Measurements from ENCODE around the gene GRAMD1A. TPM values are rescaled to one million over a fixed set of nuclear protein-coding genes. Genes with fewer than 3 reads are reported as not detected.

GRAMD1A gene
- total and polyA plus RNA-seq, 9 of the 15 experiments (the other 6 are each of a cell fraction or from before 2014, with no cell fraction given) = 1.4 to 63.8 (median 38.5) TPM

DNA sequence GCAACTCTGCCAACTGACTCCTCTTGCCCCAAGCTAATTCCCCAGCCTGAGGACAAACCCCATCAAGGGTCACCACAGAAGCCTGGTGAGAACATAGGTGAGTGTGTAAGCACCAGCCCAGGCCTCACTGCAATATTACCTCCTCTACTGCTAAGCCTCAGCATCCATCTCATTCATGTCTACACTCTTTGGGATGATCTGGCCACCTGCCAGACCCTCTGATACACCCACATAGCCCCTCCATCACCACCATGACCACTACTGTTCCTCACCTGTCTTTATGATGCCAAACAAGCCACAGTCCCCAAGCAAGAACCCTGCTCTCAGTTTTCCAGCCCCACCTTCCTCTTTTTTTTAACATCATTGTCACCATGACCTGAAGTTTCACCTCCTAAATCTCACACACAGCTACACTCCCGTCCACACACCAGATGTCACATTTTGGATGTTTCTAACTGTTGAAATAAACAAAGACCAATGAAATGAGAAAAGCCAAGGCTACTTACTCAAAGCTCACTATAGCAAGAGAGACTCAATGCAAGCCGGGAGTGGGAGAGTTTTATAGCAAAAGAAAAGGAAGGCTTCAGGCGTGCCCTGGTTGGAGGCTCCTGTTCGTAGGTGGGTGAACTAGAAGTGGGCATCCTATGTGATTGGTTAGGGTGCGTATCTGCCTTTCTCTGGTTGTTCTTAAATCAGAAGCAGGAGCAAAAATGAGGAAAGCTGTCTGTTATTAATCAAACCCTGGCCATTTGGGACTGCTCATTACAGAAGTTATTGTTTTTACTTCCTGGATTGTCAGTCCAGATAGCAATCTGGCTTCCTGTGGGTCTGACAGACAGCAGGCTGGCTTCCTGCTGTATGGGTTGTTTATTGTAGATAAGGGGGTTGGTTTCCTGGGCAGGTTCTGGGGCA lies 38.1 kb upstream of the GRAMD1A start (continued):
- TF ChIP-seq POLR2B (IDR thresholded peaks at IDR 0.05; ENCODE audit: low read depth, partially characterized antibody) = no peak
- no peak for TF ChIP-seq POLR2G (IDR thresholded peaks at IDR 0.05; ENCODE audit: low read depth, low read length)
- no peak for TF ChIP-seq FUS (optimal IDR thresholded peaks at IDR 0.05; ENCODE audit: low read depth, low read length)
- TF ChIP-seq, protein P1, sequence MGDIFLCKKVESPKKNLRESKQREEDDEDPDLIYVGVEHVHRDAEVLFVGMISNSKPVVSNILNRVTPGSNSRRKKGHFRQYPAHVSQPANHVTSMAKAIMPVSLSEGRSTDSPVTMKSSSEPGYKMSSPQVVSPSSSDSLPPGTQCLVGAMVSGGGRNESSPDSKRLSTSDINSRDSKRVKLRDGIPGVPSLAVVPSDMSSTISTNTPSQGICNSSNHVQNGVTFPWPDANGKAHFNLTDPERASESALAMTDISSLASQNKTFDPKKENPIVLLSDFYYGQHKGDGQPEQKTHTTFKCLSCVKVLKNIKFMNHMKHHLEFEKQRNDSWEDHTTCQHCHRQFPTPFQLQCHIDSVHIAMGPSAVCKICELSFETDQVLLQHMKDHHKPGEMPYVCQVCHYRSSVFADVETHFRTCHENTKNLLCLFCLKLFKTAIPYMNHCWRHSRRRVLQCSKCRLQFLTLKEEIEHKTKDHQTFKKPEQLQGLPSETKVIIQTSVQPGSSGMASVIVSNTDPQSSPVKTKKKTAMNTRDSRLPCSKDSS (IDR thresholded peaks at IDR 0.05; ENCODE audit: low read depth, partially characterized antibody) = peak; percentile 16
- peak; percentile 18; the same call in 1 of the 2 replicates for TF ChIP-seq DMBX1 (CRISPR knock-in tag; IDR thresholded peaks at IDR 0.05; ENCODE audit: borderline replicate concordance)
- no peak for TF ChIP-seq CREB1 (IDR thresholded peaks at IDR 0.05)
- no peak for TF ChIP-seq CREB1 (CRISPR knock-in tag; IDR thresholded peaks at IDR 0.05)
- no peak for TF ChIP-seq GTF2F1 (IDR thresholded peaks at IDR 0.05; ENCODE audit: low read depth, low read length)
- TF ChIP-seq ZFPM2 (CRISPR knock-in tag; IDR thresholded peaks at IDR 0.05) = no peak
- peak; percentile 53; the same call in 1 of the 2 replicates for TF ChIP-seq PML (IDR thresholded peaks at IDR 0.05; ENCODE audit: low read length)
- TF ChIP-seq MBD2 (IDR thresholded peaks at IDR 0.05; ENCODE audit: borderline replicate concordance, low read depth) = no peak
- TF ChIP-seq ETV1 (tag; conservative IDR thresholded peaks at IDR 0.05; ENCODE audit: low read depth) = peak; percentile 99
- no peak for TF ChIP-seq RFX7 (CRISPR knock-in tag; IDR thresholded peaks at IDR 0.05)
- TF ChIP-seq, protein P2, sequence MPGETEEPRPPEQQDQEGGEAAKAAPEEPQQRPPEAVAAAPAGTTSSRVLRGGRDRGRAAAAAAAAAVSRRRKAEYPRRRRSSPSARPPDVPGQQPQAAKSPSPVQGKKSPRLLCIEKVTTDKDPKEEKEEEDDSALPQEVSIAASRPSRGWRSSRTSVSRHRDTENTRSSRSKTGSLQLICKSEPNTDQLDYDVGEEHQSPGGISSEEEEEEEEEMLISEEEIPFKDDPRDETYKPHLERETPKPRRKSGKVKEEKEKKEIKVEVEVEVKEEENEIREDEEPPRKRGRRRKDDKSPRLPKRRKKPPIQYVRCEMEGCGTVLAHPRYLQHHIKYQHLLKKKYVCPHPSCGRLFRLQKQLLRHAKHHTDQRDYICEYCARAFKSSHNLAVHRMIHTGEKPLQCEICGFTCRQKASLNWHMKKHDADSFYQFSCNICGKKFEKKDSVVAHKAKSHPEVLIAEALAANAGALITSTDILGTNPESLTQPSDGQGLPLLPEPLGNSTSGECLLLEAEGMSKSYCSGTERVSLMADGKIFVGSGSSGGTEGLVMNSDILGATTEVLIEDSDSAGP (CRISPR knock-in tag; IDR thresholded peaks at IDR 0.05) = no peak
- TF ChIP-seq HNRNPLL (IDR thresholded peaks at IDR 0.05; ENCODE audit: low read depth, low read length, poor library complexity, severe bottlenecking) = no peak
- TF ChIP-seq CBFB (CRISPR knock-in tag; IDR thresholded peaks at IDR 0.05) = no peak
- no peak for TF ChIP-seq BDP1 (IDR thresholded peaks at IDR 0.05; ENCODE audit: insufficient read depth, insufficient read length)
- peak; percentile 52 for TF ChIP-seq STAT5A (IDR thresholded peaks at IDR 0.05; ENCODE audit: borderline replicate concordance, low read length)
- TF ChIP-seq MECOM (CRISPR knock-in tag; IDR thresholded peaks at IDR 0.05) = no peak
- no peak for TF ChIP-seq KAT2B (IDR thresholded peaks at IDR 0.05; ENCODE audit: low read depth, low read length)
- peak; percentile 42 for TF ChIP-seq SMAD1 (IDR thresholded peaks at IDR 0.05; ENCODE audit: low read depth, low read length, partially characterized antibody)
- no peak for TF ChIP-seq FOXP1 (CRISPR knock-in tag; IDR thresholded peaks at IDR 0.05)
- no peak for TF ChIP-seq ASH1L (IDR thresholded peaks at IDR 0.05; ENCODE audit: borderline replicate concordance, low read depth, partially characterized antibody)
- TF ChIP-seq ZNF232 (CRISPR knock-in tag; IDR thresholded peaks at IDR 0.05) = 0 out of 2 replicates have a peak, but pooled peaks have one; percentile 59
- TF ChIP-seq ELF4 (CRISPR knock-in tag; IDR thresholded peaks at IDR 0.05) = no peak
- TF ChIP-seq TSC22D4 (tag; IDR thresholded peaks at IDR 0.05) = no peak
- no peak for TF ChIP-seq SMAD2 (IDR thresholded peaks at IDR 0.05; ENCODE audit: low read depth, low read length)
- TF ChIP-seq ZC3H8 (IDR thresholded peaks at IDR 0.05) = no peak
- no peak for TF ChIP-seq ZC3H4 (CRISPR knock-in tag; IDR thresholded peaks at IDR 0.05; ENCODE audit: borderline replicate concordance)
